ENCODE results near the gene TCP1.
A peak's percentile ranks its signal among the peaks of the same experiment; 100 is the strongest.
"Not testable (repeated sequence)": the region's sequence is repeated elsewhere in the genome, so short reads cannot be mapped to it uniquely, and the experiment has no call there.

The TCP1 gene

GRCh38 chr6:159817951-159818739, 28.7 kb upstream of the TCP1 start:
- no peak overlapping the region for H3K4me3 ChIP-seq (replicated peaks; ENCODE audit: low read depth, low read length)
- TF ChIP-seq, protein P1, sequence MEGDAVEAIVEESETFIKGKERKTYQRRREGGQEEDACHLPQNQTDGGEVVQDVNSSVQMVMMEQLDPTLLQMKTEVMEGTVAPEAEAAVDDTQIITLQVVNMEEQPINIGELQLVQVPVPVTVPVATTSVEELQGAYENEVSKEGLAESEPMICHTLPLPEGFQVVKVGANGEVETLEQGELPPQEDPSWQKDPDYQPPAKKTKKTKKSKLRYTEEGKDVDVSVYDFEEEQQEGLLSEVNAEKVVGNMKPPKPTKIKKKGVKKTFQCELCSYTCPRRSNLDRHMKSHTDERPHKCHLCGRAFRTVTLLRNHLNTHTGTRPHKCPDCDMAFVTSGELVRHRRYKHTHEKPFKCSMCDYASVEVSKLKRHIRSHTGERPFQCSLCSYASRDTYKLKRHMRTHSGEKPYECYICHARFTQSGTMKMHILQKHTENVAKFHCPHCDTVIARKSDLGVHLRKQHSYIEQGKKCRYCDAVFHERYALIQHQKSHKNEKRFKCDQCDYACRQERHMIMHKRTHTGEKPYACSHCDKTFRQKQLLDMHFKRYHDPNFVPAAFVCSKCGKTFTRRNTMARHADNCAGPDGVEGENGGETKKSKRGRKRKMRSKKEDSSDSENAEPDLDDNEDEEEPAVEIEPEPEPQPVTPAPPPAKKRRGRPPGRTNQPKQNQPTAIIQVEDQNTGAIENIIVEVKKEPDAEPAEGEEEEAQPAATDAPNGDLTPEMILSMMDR (IDR thresholded peaks at IDR 0.05; ENCODE audit: low read length, missing control alignments), result no peak
- DNase-seq (ENCODE audit: low read depth), result no peak

DNA sequence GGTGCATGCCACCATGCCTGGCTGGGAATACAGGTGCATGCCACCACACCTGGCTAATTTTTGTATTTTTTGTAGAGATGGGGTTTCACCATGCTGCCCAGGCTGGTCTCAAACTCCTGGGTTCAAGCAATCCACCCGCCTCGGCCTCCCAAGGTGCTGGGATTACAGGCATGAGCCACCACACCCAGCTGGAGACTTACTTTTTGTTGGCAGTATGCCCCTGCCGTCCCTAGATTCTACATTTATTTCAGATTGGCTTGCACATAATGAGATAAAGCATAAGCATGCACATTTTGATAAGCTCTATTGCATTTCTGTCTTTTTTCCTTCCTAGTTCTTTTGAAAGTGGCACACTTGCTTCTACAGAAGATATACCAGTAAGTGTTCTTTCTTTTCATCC, 27.4 kb upstream of the TCP1 start:
- not testable (repeated sequence) for H3K4me3 ChIP-seq (replicated peaks; ENCODE audit: low read depth, low read length); DNase-seq (ENCODE audit: low read depth)

DNA sequence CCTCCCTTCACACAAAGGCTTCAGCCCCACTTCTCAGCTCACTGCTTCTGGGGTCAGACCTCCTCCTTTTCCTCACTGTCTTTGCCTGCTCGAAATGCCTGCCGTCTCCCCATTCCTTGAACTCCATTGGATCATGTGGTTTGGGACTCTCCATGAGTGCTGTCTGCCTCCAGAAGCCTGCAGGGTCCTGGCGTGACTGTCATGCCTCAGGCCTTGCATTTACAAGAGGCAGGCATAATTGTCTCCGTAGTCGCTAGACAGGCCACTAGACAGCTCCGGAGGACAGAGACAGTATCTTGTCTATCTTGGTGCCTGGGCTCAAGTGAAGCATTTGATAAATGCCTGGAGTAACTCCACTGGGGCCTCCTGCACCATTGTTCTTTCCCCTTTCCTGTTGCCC, 26.0 kb upstream of the TCP1 start:
- TF ChIP-seq, protein P1 (IDR thresholded peaks at IDR 0.05; ENCODE audit: low read length, missing control alignments), result no peak
- no peak for DNase-seq (ENCODE audit: low read depth)

GRCh38 chr6:159813781-159814180, 24.4 kb upstream of the TCP1 start:
- TF ChIP-seq, protein P1 (IDR thresholded peaks at IDR 0.05; ENCODE audit: low read length, missing control alignments), result no peak
- DNase-seq (ENCODE audit: low read depth), result no peak

More for the DNA sequence above, 26.0 kb upstream of the TCP1 start:
- no peak overlapping the region for H3K4me3 ChIP-seq (replicated peaks; ENCODE audit: low read depth, low read length)

GRCh38 chr6:159809149-159809548, 19.7 kb upstream of the TCP1 start:
- H3K4me3 ChIP-seq (replicated peaks; ENCODE audit: low read depth, low read length), result no peak overlapping the region
- no peak for DNase-seq (ENCODE audit: low read depth)
- TF ChIP-seq, protein P1 (IDR thresholded peaks at IDR 0.05; ENCODE audit: low read length, missing control alignments), result no peak

More at GRCh38 chr6:159813781-159814180, 24.4 kb upstream of the TCP1 start:
- H3K4me3 ChIP-seq (replicated peaks; ENCODE audit: low read depth, low read length), result no peak overlapping the region

GRCh38 chr6:159808647-159809046, 19.2 kb upstream of the TCP1 start:
- TF ChIP-seq, protein P1 (IDR thresholded peaks at IDR 0.05; ENCODE audit: low read length, missing control alignments), result no peak

DNA sequence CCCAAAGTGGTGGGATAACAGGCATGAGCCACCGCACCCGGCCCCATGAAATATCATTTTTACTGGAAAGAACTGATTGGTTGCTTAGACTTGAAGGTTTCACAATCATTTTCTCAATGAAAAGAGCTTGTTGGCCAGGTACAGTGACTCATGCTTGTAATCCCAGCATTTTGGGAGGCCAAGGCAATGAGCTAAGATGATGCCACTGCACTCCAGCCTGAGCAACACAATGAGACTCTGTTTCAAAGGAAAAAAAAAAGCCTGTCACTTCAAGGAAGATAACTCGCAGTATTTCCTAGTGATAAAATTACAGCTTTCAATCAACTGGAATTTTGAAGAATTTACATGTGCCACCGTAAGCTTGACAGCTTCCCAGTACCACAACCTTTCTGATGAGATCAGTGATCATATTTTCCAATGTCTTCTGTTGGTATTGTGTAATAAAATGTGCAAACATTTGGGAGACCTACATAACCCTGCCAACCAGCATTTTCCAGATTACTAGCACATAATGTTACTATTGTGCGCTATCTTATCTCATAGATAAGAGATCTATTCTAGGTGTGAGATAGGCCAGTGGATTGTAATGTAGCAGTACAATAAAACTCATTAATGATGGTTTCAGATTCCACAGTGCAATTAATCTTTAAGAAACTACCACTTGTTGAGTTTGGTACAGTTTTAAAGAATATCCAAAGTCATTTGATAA, 17.9 kb upstream of the TCP1 start:
- H3K4me3 ChIP-seq (replicated peaks; ENCODE audit: low read depth, low read length), result no peak overlapping the region
- TF ChIP-seq, protein P1 (IDR thresholded peaks at IDR 0.05; ENCODE audit: low read length, missing control alignments), result no peak
- DNase-seq (ENCODE audit: low read depth), result peak; percentile 36

More at GRCh38 chr6:159808647-159809046, 19.2 kb upstream of the TCP1 start:
- H3K4me3 ChIP-seq (replicated peaks; ENCODE audit: low read depth, low read length), result no peak overlapping the region
- no peak for DNase-seq (ENCODE audit: low read depth)

Measured in fibroblast of pulmonary artery (primary cell).